Activated CD4-positive, alpha-beta T cell treated with anti-CD3 and anti-CD28 coated beads for 36 hours (primary cell): ENCODE measurements around the gene C1orf185. TPM values are rescaled to one million over a fixed set of nuclear protein-coding genes. Genes with fewer than 3 reads are reported as not detected.
"Not testable (repeated sequence)": the region's sequence is repeated elsewhere in the genome, so short reads cannot be mapped to it uniquely, and the experiment has no call there.

ENCODE experiments used
- ATAC-seq: fragments of 200-7000 bp; cut with Tn5 transposase; one replicate; pipeline ENCODE4 v1.10.0; 2021; ENCODE audit warnings: mild to moderate bottlenecking, moderate library complexity
- CTCF ChIA-PET: fragments of 350-600 bp; sonication (Branson Sonifier 250); formaldehyde crosslinking; loops from one replicate; lab custom pipeline; 2021; ENCODE audit warnings: antibody characterized with exemption; lab: Charles Lee
- POLR2A ChIA-PET: fragments of 350-600 bp; sonication (Branson Sonifier 250); formaldehyde crosslinking; loops from one replicate; lab custom pipeline; 2021; ENCODE audit warnings: antibody characterized with exemption, inconsistent platforms; lab: Charles Lee
- DNase-seq: peaks from one replicate; pipeline ENCODE4 v3.0.0-alpha.2; 2020
- H3K27ac Mint-ChIP-seq: one replicate; pipeline ENCODE4 v1.8.0; 2021; ENCODE audit warnings: mixed read lengths
- H3K27me3 Mint-ChIP-seq: one replicate; pipeline ENCODE4 v1.8.0; 2021; ENCODE audit warnings: mixed read lengths
- H3K36me3 Mint-ChIP-seq: one replicate; pipeline ENCODE4 v1.8.0; 2021; ENCODE audit warnings: low read depth, mixed read lengths
- H3K4me1 Mint-ChIP-seq: one replicate; pipeline ENCODE4 v1.8.0; 2021; ENCODE audit warnings: mixed read lengths
- H3K4me3 Mint-ChIP-seq: one replicate; pipeline ENCODE4 v1.8.0; 2021; ENCODE audit warnings: mild to moderate bottlenecking, moderate library complexity, mixed read lengths
- H3K9me3 Mint-ChIP-seq: one replicate; pipeline ENCODE4 v1.8.0; 2021; ENCODE audit warnings: low read depth, mixed read lengths
- intact Hi-C, 2 experiments: fragments of 100-400 bp; cut with DNase I in 1 of 2; cut with micrococcal nuclease in 1 of 2; formaldehyde crosslinking; loops; one replicate each; pipeline versions ENCODE4 v1.14.2 to v1.15.1; 2022 to 2024; cut with DNase I, micrococcal nuclease
- microRNA-seq: library from miRNA; unstranded; fragments of <30 nt; microRNA quantifications from one replicate; pipeline ENCODE4 v1.2.0, GENCODE V29; 2021; ENCODE audit warnings: borderline replicate concordance
- total RNA-seq, 2 experiments: library from RNA; stranded (reverse); gene quantifications; one replicate each; pipeline ENCODE4 v1.2.3, GENCODE V29; 2021

Gene C1orf185
- total RNA-seq, 2 experiments from 2014 or later, result not detected

DNA sequence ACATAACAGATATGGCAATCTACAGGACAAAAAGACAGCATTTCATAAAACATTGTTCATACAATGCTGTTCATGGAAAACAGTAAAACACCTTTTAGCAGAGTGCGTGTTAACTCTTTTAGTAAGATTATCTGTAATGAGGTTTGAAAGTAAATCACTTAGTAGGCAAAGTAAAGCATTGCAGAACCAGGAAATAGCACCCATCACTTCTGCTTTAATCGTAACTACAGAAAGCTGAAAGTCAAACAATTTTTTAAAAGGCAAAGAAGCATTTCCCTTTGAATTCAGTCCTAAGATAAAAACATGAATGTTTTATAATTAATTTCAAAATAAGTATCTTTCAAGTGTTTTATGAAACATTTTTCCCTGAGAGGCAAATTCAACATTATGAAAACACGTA is 70.8 kb downstream of the C1orf185 start:
- intact Hi-C loops, result no loop called here
- Mint-ChIP-seq H3K4me1 (peaks cover 2% of the 10 kb centered on the region), H3K9me3 (no peaks in the 10 kb centered on the region), H3K27me3 (peaks cover 19% of the 10 kb centered on the region), H3K4me3 (no peak overlapping the region), H3K27ac (no peak overlapping the region), H3K36me3 (no peaks in the 10 kb centered on the region)
- ChIA-PET POLR2A (no interaction called here), CTCF (no interaction called here)
- ATAC-seq (no peak), DNase-seq (no peak)

DNA sequence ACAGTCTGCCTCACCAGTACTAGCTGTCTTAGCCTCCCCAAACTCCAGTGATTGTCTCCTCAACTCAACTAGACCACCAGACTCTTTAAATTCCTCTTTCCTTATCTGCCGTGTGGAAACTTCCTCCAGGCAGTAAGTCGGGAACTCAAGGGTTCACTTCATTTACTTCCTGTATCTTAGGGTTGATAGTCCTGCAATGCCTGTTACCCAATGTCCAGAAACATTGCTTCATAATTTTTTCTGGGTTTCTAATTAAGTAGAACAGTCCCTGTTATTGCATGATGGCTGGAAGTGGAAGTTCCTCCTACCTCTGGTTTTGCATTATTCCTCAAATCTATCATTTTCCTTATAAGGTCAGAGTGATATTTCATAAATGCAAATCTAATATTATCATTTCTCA is 73.2 kb downstream of the C1orf185 start:
- ChIA-PET POLR2A (no interaction called here), CTCF (interaction anchor here (0.7 to 1.3 kb wide), 5 partner anchors 14 to 401 kb away, joined by 3 to 8 read pairs (median 3); no protein-coding TSS in a partner anchor)
- H3K27ac Mint-ChIP-seq, result no peak overlapping the region
- H3K36me3 Mint-ChIP-seq, result no peaks in the 10 kb centered on the region
- no peaks in the 10 kb centered on the region for H3K9me3 Mint-ChIP-seq
- ATAC-seq (no peak), DNase-seq (no peak)
- H3K4me3 Mint-ChIP-seq, result no peak overlapping the region
- H3K4me1 Mint-ChIP-seq, result peaks cover 2% of the 10 kb centered on the region
- H3K27me3 Mint-ChIP-seq, result peaks cover 25% of the 10 kb centered on the region
- intact Hi-C loops, result no loop called here

DNA sequence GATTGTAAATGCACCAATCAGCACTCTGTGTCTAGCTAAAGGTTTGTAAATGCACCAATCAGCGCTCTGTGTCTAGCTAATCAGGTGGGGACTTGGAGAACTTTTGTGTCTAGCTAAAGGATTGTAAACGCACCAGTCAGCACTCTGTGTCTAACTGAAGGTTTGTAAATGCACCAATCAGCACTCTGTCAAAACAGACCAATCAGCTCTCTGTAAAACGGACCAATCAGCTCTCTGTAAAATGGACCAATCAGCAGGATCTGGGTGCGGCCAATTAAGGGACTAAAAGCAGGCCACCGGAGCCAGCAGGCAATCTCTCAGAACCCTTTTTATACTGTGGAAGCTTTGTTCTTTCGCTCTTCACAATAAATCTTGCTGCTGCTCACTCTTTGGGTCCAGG is 76.0 kb downstream of the C1orf185 start:
- not testable (repeated sequence) for ATAC-seq

GRCh38 chr1:51188230-51188629 is 86.2 kb downstream of the C1orf185 start:
- H3K4me3 Mint-ChIP-seq, result no peak overlapping the region
- ATAC-seq (no peak), DNase-seq (no peak)
- H3K27ac Mint-ChIP-seq, result no peak overlapping the region
- no peaks in the 10 kb centered on the region for H3K4me1 Mint-ChIP-seq
- ChIA-PET POLR2A (no interaction called here), CTCF (interaction anchor here (0.6 to 8.4 kb wide), 24 partner anchors 11 to 738 kb away, joined by 3 to 121 read pairs (median 4); no protein-coding TSS in a partner anchor)
- intact Hi-C loops, result loop anchor here (2.0 to 10.0 kb wide), 3 partner anchors 213 to 821 kb away; partner anchors contain the start of gene CDKN2C (in 1 of the 2)
- H3K36me3 Mint-ChIP-seq, result no peaks in the 10 kb centered on the region
- no peaks in the 10 kb centered on the region for H3K27me3 Mint-ChIP-seq
- no peaks in the 10 kb centered on the region for H3K9me3 Mint-ChIP-seq

More for the DNA sequence above, 76.0 kb downstream of the C1orf185 start:
- H3K4me1 Mint-ChIP-seq, intact Hi-C loops, H3K9me3 Mint-ChIP-seq, H3K4me3 Mint-ChIP-seq, H3K27ac Mint-ChIP-seq, DNase-seq, H3K36me3 Mint-ChIP-seq, POLR2A ChIA-PET: not testable (repeated sequence)
- peaks cover 23% of the 10 kb centered on the region for H3K27me3 Mint-ChIP-seq
- CTCF ChIA-PET, result interaction anchor here (0.8 to 3.8 kb wide), 2 partner anchors 11 to 16 kb away, joined by 3 to 18 read pairs; no protein-coding TSS in a partner anchor

DNA sequence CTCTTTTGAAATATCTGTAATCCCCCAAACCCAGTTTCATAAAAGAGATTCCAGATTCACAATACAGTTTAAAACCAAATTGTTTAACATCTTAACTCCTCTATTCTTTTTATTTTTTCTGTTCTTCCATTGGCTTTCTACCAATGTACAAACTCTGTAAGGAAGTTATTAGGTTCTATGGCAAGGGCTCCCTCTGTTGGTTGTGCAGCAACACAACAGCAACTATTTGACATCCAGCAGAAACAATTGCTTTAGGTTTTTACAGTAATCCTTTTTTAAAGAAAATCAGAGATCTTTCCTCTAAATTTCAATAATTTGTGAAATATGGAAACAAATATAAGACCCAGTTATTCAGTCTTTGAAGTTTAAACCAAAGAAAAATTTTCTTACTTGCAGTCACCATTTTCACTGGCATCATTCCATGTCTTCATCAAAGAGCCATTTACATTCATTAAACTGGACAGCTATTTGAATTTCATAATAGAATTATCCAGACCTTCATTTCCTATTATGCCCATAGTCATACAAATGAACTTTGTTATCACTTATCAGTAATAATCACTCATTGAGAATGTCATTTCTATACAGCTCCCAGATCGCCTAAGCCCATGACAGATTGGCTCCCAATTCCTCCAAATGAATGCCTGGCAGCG is 87.5 kb downstream of the C1orf185 start:
- H3K9me3 Mint-ChIP-seq, result no peaks in the 10 kb centered on the region
- H3K4me3 Mint-ChIP-seq, result no peak overlapping the region
- no peaks in the 10 kb centered on the region for H3K4me1 Mint-ChIP-seq
- H3K27ac Mint-ChIP-seq, result no peak overlapping the region
- intact Hi-C loops, result loop anchor here (1.0 to 10.0 kb wide), 8 partner anchors 97 to 822 kb away; partner anchors contain the start of gene CDKN2C (in 1 of the 2)
- no peaks in the 10 kb centered on the region for H3K36me3 Mint-ChIP-seq
- ChIA-PET POLR2A (no interaction called here), CTCF (interaction anchor here (0.6 to 8.4 kb wide), 56 partner anchors 9 to 825 kb away, joined by 3 to 121 read pairs (median 4); partner anchors contain the start of genes C1orf185 and RNF11)
- DNase-seq, result peak; percentile 66
- no peaks in the 10 kb centered on the region for H3K27me3 Mint-ChIP-seq
- ATAC-seq, result no peak

DNA sequence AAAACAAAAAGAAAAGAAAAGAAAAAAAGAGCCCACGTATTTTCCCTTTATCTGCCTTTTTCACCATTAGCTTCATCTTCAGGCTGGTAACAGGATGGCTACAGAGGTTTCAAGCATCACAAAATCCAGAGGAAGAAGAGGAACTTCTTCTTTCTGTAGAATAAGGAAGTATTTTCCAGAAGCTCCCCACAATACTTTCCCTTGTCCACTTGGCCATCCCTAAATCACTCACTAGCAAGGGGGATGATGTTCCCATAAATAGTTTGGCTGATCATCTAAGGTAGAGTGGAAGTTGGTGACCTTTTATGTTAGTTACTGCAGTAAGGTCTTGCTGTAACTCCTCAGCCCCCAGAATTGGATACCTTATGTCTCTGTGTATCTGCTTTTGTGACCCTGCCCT is 88.9 kb downstream of the C1orf185 start:
- DNase-seq, result no peak
- ATAC-seq, result no peak
- intact Hi-C loops, result loop anchor here (5.0 kb wide), 3 partner anchors 99 to 824 kb away; no protein-coding TSS in a partner anchor
- H3K36me3 Mint-ChIP-seq, result no peaks in the 10 kb centered on the region
- ChIA-PET POLR2A (no interaction called here), CTCF (interaction anchor here (0.7 to 8.4 kb wide), 28 partner anchors 8 to 823 kb away, joined by 3 to 121 read pairs (median 4); partner anchors contain the start of gene C1orf185)
- H3K4me1 Mint-ChIP-seq, result no peaks in the 10 kb centered on the region
- no peak overlapping the region for H3K4me3 Mint-ChIP-seq
- H3K9me3 Mint-ChIP-seq, result no peaks in the 10 kb centered on the region
- H3K27ac Mint-ChIP-seq, result no peak overlapping the region
- H3K27me3 Mint-ChIP-seq, result no peaks in the 10 kb centered on the region

DNA sequence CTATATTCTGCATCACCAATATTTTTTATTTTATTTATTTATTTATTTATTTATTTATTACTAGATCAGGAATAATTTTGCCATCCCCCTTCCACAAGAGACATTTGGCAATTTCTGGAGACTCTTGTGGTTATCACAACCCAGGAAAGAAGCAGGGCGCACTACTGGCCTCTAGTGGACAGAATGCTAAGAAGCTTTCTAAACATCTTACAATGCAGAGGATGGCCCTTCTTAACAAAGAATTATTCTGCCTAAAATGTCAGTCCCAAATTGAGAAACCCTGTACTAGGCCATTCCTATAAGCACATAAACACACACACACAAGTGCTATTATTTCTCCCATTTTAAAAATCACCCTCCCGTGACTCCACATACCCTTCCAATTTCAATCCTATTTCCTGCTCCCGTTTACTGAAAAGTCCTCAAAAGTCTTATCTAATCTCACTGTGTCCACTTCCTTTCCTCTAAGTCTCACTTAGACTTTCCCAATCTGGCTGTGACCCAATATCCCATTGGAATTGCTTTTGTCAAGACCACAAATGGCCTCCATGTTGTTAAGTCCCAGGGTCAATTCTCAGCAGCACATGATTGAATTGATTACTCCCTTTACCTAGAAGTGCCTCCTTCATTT is 90.3 kb downstream of the C1orf185 start:
- POLR2A ChIA-PET, result no interaction called here
- ATAC-seq (peak; percentile 33), DNase-seq (peak; percentile 79)
- CTCF ChIA-PET, result interaction anchor here (0.6 to 8.4 kb wide), 28 partner anchors 9 to 417 kb away, joined by 3 to 121 read pairs (median 4); no protein-coding TSS in a partner anchor
- Mint-ChIP-seq H3K9me3 (no peaks in the 10 kb centered on the region), H3K27me3 (no peaks in the 10 kb centered on the region), H3K4me3 (no peak overlapping the region), H3K27ac (no peak overlapping the region), H3K36me3 (no peaks in the 10 kb centered on the region), H3K4me1 (no peaks in the 10 kb centered on the region)
- intact Hi-C loops, result loop anchor here (1.0 to 5.0 kb wide), 6 partner anchors 100 to 825 kb away; no protein-coding TSS in a partner anchor

GRCh38 chr1:51193564-51193963 is 91.5 kb downstream of the C1orf185 start:
- Mint-ChIP-seq H3K9me3 (no peaks in the 10 kb centered on the region), H3K27me3 (no peaks in the 10 kb centered on the region), H3K4me3 (no peak overlapping the region), H3K4me1 (no peaks in the 10 kb centered on the region), H3K27ac (no peak overlapping the region), H3K36me3 (no peaks in the 10 kb centered on the region)
- intact Hi-C loops, result loop anchor here (2.0 to 5.0 kb wide), 5 partner anchors 101 to 826 kb away; no protein-coding TSS in a partner anchor
- ATAC-seq, result no peak
- CTCF ChIA-PET, result interaction anchor here (0.7 to 8.4 kb wide), 12 partner anchors 10 to 738 kb away, joined by 3 to 121 read pairs (median 3); no protein-coding TSS in a partner anchor
- POLR2A ChIA-PET, result interaction anchor here (0.6 kb wide), 1 partner anchor 75 kb away, joined by 4 read pairs; no protein-coding TSS in a partner anchor
- DNase-seq, result no peak

Small RNAs within 50 kb of the gene (microRNA-seq; reads per million reads assigned to microRNA genes)
- not detected for gene MIR4421
- gene MIR6500, result not detected

Other genes starting within 250 kb of the C1orf185 start
- 10 to 100 TPM; 64.5 to 73.1 TPM for gene FAF1, start 142.0 kb upstream of the C1orf185 start, total RNA-seq
- gene CDKN2C, start 132.0 kb upstream of the C1orf185 start, total RNA-seq, result 10 to 100 TPM in 1 of 2 experiments, 1 to 10 TPM in 1; 9.2 to 12.0 TPM
- gene RNF11, start 134.0 kb downstream of the C1orf185 start, total RNA-seq, result 10 to 100 TPM; 20.6 to 26.0 TPM
- gene TTC39A, start 228.3 kb downstream of the C1orf185 start, total RNA-seq, result under 1 TPM in 1 of 2 experiments, not detected in 1; 0.11 TPM